Astrocyte (in vitro differentiated cells and primary cell): ENCODE data around the gene ATRNL1. TPM values are rescaled to one million over a fixed set of nuclear protein-coding genes. Genes with fewer than 3 reads are reported as not detected.

ENCODE experiments used
- DNase-seq: peaks from one replicate; pipeline ENCODE4 v3.0.0-alpha.2; 2010; ENCODE audit warnings: low read depth
- FAIRE-seq: peaks from 2 replicates; lab custom pipeline; 2011; peaks lifted over from hg19 to GRCh38; lab: Jason Lieb, UNC
- H2AFZ ChIP-seq: 2 replicates; pipeline ENCODE4 v1.6.0; 2012; ENCODE audit warnings: low read depth, low read length, inconsistent platforms
- H3K27ac ChIP-seq: 2 replicates; pipeline ENCODE4 v1.5.1; 2011; ENCODE audit warnings: low read depth, low read length, inconsistent platforms
- H3K27me3 ChIP-seq: 2 replicates; pipeline ENCODE4 v1.6.0; 2011; ENCODE audit warnings: low read length, inconsistent platforms; ENCODE audit not compliant: insufficient read depth
- H3K36me3 ChIP-seq: 2 replicates; pipeline ENCODE4 v1.5.1; 2011; ENCODE audit warnings: low read length, inconsistent platforms; ENCODE audit not compliant: insufficient read depth
- H3K4me1 ChIP-seq: 2 replicates; pipeline ENCODE4 v1.5.1; 2011; ENCODE audit warnings: low read length, inconsistent platforms; ENCODE audit not compliant: insufficient read depth
- H3K4me2 ChIP-seq: 2 replicates; pipeline ENCODE4 v1.6.0; 2012; ENCODE audit warnings: low read length, inconsistent platforms
- H3K4me3 ChIP-seq: 2 replicates; pipeline ENCODE4 v1.5.1; 2011; ENCODE audit warnings: low read depth, mild to moderate bottlenecking, low read length, inconsistent platforms; ENCODE audit not compliant: insufficient read depth
- H3K79me2 ChIP-seq: 2 replicates; pipeline ENCODE4 v1.6.0; 2012; ENCODE audit warnings: mild to moderate bottlenecking, low read length, inconsistent platforms; ENCODE audit not compliant: insufficient read depth
- H3K9ac ChIP-seq: 2 replicates; pipeline ENCODE4 v1.6.0; 2012; ENCODE audit warnings: mild to moderate bottlenecking, low read length, inconsistent platforms
- H3K9me3 ChIP-seq: 2 replicates; pipeline ENCODE4 v1.5.1; 2012; ENCODE audit warnings: low read depth, mild to moderate bottlenecking, low read length, inconsistent platforms; ENCODE audit not compliant: insufficient read depth
- H4K20me1 ChIP-seq: 2 replicates; pipeline ENCODE4 v1.6.0; 2012; ENCODE audit warnings: low read length, inconsistent platforms; ENCODE audit not compliant: insufficient read depth
- H3K27ac Mint-ChIP-seq: one replicate; pipeline ENCODE4 v1.8.0; 2021; ENCODE audit warnings: mild to moderate bottlenecking, mixed read lengths; ENCODE audit not compliant: unreplicated experiment
- H3K27me3 Mint-ChIP-seq: one replicate; pipeline ENCODE4 v1.8.0; 2021; ENCODE audit warnings: low read depth, mixed read lengths; ENCODE audit not compliant: unreplicated experiment
- H3K36me3 Mint-ChIP-seq: one replicate; pipeline ENCODE4 v1.8.0; 2021; ENCODE audit warnings: low read depth, mixed read lengths; ENCODE audit not compliant: unreplicated experiment
- H3K4me1 Mint-ChIP-seq: one replicate; pipeline ENCODE4 v1.8.0; 2021; ENCODE audit warnings: low read depth, mixed read lengths; ENCODE audit not compliant: unreplicated experiment
- H3K4me3 Mint-ChIP-seq: one replicate; pipeline ENCODE4 v1.8.0; 2021; ENCODE audit warnings: mild to moderate bottlenecking, moderate library complexity, mixed read lengths; ENCODE audit not compliant: unreplicated experiment
- H3K9me3 Mint-ChIP-seq: one replicate; pipeline ENCODE4 v1.8.0; 2021; ENCODE audit warnings: mild to moderate bottlenecking, mixed read lengths; ENCODE audit not compliant: unreplicated experiment
- EZH2 ChIP-seq: IDR thresholded peaks from 2 replicates; pipeline ENCODE4 v1.6.1; 2012; ENCODE audit warnings: mild to moderate bottlenecking, low read length, inconsistent platforms; ENCODE audit not compliant: insufficient read depth
- total RNA-seq: library from RNA; stranded (reverse); gene quantifications from 2 replicates; pipeline ENCODE4 v1.2.1, GENCODE V29; 2021
- TF ChIP-seq, protein P1 (sequence below): IDR thresholded peaks from 2 replicates; pipeline ENCODE4 v1.5.1; 2011; ENCODE audit warnings: low read depth, mild to moderate bottlenecking, inconsistent platforms, low read length, moderate library complexity; ENCODE audit not compliant: insufficient read depth

Gene ATRNL1
- total RNA-seq, 1 donor from 2014 or later: 17.5 TPM

DNA sequence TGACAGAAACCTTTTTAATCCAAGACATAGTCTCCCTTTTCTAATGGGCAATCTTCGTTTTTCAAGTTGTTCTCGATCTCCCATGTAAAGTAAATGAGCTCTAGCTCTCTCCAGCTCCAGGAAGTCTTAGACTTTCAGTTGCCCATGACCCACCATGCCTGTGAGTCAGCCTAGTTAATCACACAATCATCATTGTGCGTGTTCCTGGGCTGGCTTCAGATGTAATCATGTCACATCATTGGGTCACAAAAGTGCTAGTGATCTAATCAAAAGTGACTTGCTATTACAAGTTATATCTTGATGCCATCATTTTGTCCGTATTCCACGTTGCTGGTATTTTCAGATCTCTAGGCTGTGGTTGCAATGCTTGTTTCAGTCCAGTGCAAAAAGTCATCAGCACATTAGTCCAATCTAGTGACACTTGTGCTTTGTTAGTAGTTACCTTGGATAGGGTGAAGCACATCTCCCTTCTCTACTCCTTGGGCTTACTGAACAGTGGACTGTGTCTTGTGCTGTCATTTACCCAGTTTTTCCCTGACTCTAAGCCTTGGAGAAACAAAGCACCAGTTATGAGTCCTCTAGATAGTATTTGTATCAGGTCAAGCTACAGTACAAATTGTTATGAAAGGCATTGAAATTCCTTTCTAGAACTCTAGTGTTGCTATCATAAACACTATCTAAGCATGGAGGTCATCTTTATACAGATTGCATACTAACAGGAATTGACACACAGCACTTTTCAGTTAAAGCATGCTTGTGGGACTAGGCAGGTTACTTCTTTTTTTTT, 863.3 kb downstream of the ATRNL1 start:
- Histone ChIP-seq H3K4me2 (no peak overlapping the region), H4K20me1 (no peaks in the 10 kb centered on the region), H3K4me3 (no peak overlapping the region), H3K27ac (no peak overlapping the region), H2AFZ (no peak overlapping the region), H3K9me3 (no peaks in the 10 kb centered on the region), H3K36me3 (no peaks in the 10 kb centered on the region), H3K27me3 (no peaks in the 10 kb centered on the region), H3K9ac (no peak overlapping the region), H3K4me1 (no peaks in the 10 kb centered on the region), H3K79me2 (no peaks in the 10 kb centered on the region)
- no peak for TF ChIP-seq EZH2
- TF ChIP-seq, protein P1, sequence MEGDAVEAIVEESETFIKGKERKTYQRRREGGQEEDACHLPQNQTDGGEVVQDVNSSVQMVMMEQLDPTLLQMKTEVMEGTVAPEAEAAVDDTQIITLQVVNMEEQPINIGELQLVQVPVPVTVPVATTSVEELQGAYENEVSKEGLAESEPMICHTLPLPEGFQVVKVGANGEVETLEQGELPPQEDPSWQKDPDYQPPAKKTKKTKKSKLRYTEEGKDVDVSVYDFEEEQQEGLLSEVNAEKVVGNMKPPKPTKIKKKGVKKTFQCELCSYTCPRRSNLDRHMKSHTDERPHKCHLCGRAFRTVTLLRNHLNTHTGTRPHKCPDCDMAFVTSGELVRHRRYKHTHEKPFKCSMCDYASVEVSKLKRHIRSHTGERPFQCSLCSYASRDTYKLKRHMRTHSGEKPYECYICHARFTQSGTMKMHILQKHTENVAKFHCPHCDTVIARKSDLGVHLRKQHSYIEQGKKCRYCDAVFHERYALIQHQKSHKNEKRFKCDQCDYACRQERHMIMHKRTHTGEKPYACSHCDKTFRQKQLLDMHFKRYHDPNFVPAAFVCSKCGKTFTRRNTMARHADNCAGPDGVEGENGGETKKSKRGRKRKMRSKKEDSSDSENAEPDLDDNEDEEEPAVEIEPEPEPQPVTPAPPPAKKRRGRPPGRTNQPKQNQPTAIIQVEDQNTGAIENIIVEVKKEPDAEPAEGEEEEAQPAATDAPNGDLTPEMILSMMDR: no peak
- no peak overlapping the region for H3K4me3 Mint-ChIP-seq
- no peaks in the 10 kb centered on the region for H3K27me3 Mint-ChIP-seq
- H3K4me1 Mint-ChIP-seq: peaks cover 4% of the 10 kb centered on the region
- FAIRE-seq (peak; percentile 43), DNase-seq (peak; percentile 29)
- H3K27ac Mint-ChIP-seq: no peak overlapping the region
- H3K36me3 Mint-ChIP-seq: no peaks in the 10 kb centered on the region
- H3K9me3 Mint-ChIP-seq: no peaks in the 10 kb centered on the region

DNA sequence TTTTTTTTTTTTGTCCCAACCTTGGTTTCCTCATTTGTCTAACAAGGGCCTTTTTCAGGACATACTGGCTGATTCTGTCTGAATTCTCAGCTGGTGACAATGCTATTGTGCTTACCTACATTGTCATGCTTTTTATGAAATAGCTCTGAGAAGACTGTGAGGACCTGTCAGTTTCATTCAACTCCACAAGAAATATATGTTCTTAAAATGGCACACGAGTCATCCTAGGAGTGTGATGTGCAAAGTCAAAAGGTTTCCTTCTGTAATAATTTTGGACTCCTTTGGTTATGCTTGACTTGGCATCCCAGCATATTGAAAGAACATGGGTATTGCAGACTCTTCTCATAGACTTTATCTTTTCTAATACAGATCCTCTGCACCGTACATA, 863.8 kb downstream of the ATRNL1 start:
- no peaks in the 10 kb centered on the region for H3K9me3 Mint-ChIP-seq
- H3K27ac Mint-ChIP-seq: no peak overlapping the region
- Histone ChIP-seq H3K36me3 (no peaks in the 10 kb centered on the region), H3K27me3 (no peaks in the 10 kb centered on the region), H3K9ac (no peak overlapping the region), H3K9me3 (no peaks in the 10 kb centered on the region), H3K79me2 (no peaks in the 10 kb centered on the region), H3K27ac (no peak overlapping the region), H3K4me2 (no peak overlapping the region), H3K4me3 (no peak overlapping the region), H2AFZ (no peak overlapping the region), H3K4me1 (no peaks in the 10 kb centered on the region), H4K20me1 (no peaks in the 10 kb centered on the region)
- DNase-seq (no peak), FAIRE-seq (no peak)
- no peaks in the 10 kb centered on the region for H3K36me3 Mint-ChIP-seq
- TF ChIP-seq, protein P1: no peak
- no peak for TF ChIP-seq EZH2
- H3K4me1 Mint-ChIP-seq: peaks cover 4% of the 10 kb centered on the region
- H3K4me3 Mint-ChIP-seq: no peak overlapping the region
- H3K27me3 Mint-ChIP-seq: no peaks in the 10 kb centered on the region

DNA sequence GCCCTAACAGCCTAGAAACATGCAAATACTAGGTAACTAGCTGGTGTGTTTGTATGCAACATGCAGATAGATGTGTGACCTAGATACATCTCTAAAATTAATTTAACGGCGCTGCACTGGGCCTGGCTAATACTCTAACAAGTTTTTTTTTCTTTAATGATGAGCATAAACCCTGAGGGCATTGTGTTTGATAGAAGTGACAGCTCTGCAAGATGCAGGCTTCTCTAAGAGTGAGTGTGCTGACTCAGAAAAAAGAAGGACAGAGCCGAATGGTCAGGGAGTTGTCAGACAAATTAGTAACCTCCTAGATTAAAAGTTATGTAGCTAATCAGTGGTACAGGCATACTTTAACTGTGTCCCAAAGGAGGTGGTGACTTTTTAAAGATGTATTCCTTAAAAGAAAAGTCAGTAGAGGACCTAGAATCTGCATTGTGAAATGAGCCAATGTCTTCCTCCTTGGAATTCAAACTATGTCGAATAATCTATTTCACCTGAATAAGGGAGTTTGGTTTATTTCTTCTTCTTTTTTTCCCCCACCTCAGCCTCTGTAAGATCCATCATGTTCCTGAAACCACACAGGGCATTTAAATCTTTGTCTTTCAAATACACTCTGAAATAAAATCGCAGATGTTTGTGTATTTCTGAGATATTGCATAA, 864.7 kb downstream of the ATRNL1 start:
- H3K9ac ChIP-seq: no peak overlapping the region
- no peaks in the 10 kb centered on the region for H3K4me1 ChIP-seq
- no peak for FAIRE-seq
- H3K27ac Mint-ChIP-seq: no peak overlapping the region
- H3K4me3 Mint-ChIP-seq: no peak overlapping the region
- H2AFZ ChIP-seq: no peak overlapping the region
- no peak overlapping the region for H3K27ac ChIP-seq
- H3K4me3 ChIP-seq: no peak overlapping the region
- no peaks in the 10 kb centered on the region for H3K36me3 ChIP-seq
- H3K27me3 ChIP-seq: no peaks in the 10 kb centered on the region
- TF ChIP-seq, protein P1: no peak
- H3K4me2 ChIP-seq: no peak overlapping the region
- no peaks in the 10 kb centered on the region for H3K27me3 Mint-ChIP-seq
- H3K4me1 Mint-ChIP-seq: peaks cover 4% of the 10 kb centered on the region
- DNase-seq: no peak
- H3K79me2 ChIP-seq: no peaks in the 10 kb centered on the region
- H3K9me3 Mint-ChIP-seq: no peaks in the 10 kb centered on the region
- no peaks in the 10 kb centered on the region for H3K9me3 ChIP-seq
- H4K20me1 ChIP-seq: no peaks in the 10 kb centered on the region
- no peaks in the 10 kb centered on the region for H3K36me3 Mint-ChIP-seq
